HK-2 (cell line): ENCODE results near the gene BABAM2.

Source experiments
- DNase-seq: peaks from one replicate; pipeline ENCODE4 v3.0.0-alpha.2; 2018; ENCODE audit not compliant: unreplicated experiment

The BABAM2 gene

DNA sequence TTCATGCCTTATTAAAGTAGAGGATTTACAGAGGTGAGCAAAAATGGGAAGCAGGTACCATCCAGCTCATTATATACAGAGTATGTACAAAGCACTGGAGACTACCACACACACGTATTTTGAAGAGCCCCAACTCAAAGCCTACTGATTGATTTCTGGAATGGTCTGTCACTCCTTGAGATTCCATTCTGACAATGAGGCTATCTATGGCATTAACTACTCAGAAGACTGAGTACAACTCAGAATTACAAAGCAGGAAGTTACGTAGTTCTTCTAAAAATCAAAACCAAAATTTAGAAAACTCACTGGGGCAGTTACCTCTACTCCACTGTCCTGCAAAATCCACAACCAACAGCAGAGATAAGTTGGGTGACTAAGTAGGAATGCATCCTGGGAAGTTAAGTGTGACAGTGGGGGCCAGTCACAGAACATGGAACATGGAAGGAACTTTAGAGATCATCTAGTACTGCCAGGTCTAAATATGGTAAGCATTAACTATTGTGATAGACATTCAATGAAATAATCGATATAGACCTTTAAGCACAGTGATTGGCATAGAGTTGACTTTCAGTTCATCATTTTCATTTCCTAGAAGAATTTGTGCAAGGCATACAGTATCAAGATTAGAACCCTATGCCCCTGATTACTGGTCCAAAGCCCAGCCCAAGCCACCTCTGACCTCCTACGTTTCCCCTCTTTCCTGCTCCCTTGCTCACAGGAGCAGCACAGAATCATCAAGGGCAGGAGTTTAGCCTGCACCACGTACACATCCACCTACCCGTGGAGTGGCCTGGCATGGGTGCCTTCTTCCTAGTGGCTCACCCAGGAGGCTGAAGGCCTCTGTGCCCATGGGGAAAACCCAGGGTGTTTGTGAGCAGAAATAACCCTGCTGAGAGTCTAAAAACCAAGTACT lies 422.0 kb downstream of the BABAM2 start:
- no peak for DNase-seq

DNA sequence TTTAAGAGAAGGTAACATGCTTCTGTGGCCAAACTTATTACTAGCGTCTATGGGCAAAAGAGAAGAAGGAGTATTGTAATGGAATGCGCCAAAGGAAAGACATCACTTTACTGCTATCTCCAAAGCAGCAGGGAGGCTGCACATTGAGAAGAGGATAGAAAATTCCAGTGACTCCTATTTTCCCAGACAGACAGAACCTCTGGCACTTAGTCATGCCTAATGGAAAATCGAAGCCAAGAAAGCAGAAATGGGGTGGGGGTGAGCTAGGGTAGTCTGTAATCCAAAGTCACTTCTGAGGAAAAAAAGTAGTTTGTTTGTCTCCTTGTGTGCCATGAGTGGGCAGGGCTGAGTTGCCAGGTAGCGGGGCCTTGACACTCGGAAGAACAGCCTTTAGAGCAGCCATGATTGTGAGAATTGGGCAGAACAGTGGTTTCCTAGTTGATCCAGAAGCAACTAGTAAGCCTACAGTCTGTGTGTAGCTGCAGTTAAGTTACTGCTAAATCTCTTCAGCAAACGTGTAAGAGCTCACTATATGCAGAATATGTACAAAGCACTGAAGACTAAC lies 422.8 kb downstream of the BABAM2 start:
- DNase-seq: no peak

DNA sequence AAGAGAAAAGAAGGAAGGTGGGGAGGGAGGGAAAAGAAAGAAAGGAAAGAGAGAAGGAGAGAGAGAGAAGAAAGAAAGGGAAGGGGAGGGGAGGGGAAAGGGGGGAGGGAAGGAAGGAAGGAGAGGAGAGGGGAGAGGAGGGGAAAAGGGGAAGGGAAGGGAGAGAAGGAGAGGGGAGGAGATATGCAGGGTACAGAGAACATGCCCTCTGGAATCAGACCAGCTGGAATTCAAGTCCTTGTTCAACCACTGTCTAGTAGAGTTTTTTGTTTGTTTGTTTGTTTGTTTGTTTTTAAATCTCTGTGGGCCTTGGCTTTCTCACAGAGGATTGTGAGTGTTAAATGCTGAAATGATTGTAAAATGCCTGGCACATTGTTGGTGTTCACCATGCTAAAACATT lies 424.4 kb downstream of the BABAM2 start:
- DNase-seq: no peak

DNA sequence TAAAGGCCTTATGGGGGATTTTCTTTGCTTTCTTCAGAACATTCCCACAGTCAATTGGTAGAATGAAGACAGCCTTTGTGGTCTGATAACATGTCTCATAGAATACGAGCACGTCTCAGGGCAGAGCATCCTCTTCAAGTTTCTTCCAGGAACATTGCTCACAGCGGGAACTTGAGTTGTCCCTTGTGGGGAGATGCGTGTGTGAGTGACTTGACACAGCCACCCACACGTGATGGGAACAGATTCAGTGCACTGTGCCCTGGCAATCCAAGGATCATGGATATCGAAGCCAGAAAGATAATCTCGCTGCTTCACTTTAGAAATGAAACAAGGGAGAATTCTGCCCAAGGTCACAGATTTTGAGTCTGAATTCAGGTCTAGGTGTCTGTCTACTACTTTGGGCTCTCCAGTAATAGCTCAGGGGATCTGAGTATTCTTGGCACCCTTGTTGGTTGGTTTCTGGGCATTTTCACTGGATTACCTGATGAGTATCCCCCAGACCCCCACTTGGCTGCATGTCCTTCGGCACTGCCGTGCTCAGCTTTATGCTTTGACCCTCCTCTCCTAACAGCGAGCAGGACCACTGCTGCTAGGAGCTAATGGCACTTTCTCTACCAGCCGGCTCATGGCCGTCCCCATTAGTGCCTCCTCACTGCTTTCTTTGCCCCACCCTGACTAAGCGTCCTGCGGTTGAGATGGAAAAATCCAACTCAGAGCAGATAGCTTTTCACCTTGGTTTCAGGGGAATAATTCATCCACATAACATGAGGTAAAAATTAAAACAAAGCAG lies 426.2 kb downstream of the BABAM2 start:
- no peak for DNase-seq

DNA sequence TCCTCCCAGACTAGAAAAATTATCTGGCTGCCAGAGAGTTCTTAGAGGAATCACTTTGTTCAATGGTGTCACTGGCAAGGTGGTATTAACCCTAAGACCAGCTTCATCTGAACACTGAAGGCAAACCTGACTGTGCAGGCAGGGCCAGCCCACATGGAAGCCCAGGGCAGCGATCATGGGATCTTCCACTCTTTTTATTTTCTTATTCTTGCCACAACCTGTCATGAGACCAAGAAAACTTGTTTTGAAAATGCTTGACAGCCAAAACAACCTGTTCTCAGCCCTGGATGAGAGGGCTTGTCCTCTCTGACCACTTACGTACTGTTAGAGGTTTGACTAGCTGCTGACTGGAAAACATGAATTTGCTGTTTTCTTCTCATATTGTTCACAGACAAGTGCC lies 426.9 kb downstream of the BABAM2 start:
- no peak for DNase-seq

DNA sequence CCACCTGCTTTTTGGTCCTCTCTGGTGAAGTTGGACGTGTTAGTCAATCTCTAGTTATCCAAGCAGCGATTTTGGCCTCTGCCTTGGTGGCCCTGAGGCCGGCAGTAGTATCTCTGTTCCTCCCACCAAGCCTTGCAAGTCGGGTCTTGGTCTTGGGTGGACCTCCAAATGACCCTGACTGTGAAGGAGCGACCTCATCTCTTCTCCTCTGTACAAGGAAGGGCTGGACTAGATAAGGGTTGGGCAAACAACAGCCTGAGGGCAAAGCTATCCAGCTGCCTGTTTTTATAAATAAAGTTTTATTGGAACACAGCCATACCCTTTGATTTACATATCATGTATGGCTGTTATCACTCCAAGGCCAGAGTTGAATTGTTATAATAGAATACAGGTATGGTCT lies 427.5 kb downstream of the BABAM2 start:
- DNase-seq: no peak

DNA sequence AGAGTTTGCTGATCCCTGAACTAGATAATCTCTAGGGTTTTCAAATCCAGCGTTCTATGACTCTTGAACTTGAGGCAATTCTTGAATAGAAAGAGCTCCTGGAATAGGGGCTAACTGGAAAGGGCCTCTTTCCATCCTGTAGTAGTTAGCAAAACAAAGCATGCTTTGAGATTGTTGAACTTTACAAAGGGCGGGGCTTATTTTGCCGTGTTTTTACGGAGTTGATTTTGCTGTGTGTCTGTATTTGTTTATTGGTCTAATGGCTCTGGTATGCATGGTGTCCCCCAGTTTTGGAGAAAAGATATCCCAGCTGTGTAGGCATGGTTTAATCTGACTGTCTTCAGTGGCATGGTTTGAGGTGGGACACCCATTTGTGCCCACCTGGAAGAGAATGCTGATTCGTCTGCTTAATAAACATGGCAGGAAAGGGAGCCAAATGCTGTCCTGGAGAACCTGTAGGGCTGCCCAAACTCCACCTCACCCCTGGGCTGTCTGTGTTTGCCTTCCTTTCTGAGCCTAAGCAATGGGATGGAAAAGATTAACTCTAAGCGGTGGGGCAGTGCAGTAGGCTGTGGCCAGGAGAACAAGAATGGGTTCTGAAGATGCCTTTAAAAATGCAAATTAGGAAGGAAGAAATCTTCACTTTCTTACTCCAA lies 428.1 kb downstream of the BABAM2 start:
- DNase-seq: no peak

DNA sequence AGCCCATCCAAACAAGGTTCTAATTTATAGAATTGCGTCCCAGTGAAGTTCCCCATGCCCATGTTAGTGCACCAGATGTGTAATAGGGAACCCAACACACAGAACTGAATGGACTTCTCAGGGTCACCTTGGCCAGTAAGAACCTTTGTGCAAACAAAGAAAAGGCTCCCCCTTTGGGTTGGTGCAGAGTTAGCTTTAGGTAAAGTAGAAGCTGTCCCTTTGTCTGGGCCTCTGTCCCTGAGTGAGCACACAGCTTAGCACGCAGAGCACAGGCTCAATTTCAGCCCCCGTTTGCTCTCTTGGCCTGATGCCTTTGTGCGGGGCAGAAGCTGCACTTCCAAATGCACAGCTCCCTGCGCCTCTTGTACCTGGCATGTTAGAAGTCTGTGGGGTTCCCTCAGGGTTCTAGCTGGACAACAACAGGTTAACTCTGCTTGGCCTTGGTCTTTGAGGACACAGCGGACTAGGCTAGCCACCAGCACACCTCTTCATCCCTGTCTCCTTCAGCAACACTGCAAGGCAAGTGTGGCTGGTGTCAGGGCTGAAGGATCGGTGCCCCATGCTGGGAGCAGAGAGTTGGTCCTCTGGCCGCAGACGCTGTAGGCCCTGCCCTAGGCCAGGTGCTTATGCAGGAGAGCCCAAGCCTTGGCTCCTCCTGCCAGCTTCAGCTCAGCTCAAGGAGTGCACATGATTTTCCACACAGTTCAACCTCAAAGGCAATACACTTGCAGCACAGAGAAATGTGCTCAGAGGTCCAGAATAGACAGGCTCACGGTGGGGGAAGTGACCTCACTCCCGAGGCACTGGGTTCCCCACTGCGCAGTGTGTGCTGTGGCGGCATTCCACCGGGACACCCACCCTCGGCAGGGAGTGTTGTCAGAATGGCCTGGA lies 428.8 kb downstream of the BABAM2 start:
- no peak for DNase-seq

DNA sequence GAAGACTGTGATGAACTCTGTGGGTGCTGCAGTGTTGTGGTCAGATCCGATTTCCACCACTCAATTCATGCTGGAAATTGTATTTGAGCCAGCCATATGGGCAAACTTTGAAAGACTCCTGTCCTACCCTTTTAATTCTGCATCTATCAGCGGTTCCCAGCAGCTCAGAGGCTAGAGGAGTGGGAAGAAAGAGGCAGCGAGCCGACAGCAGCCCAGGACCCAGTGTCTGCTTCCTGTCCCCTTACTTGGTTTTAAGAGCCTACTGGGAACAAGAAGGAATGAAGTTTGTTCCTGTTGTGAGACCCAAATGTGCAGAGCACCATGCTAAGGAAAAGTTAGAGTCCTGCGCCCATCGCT lies 429.5 kb downstream of the BABAM2 start:
- no peak for DNase-seq

DNA sequence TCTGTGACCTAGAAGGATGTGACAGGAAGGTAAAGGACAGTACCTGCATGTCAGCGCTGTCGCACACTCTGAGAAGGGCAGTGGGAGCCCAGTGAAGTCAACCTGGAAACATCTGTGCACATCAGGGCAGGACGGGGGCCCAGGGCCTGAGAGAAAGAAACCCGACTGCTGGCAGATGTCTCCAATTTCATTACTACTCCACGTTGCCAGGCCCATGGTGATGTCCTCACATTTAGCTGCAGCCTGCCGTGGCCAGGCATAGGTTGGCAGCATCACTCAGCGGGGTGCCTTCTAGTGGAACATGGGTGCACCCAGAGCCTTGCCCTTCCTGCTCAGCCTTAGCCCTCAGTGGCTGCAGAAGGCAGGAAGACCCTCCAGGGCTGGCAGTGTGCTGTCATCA lies 429.8 kb downstream of the BABAM2 start:
- no peak for DNase-seq

DNA sequence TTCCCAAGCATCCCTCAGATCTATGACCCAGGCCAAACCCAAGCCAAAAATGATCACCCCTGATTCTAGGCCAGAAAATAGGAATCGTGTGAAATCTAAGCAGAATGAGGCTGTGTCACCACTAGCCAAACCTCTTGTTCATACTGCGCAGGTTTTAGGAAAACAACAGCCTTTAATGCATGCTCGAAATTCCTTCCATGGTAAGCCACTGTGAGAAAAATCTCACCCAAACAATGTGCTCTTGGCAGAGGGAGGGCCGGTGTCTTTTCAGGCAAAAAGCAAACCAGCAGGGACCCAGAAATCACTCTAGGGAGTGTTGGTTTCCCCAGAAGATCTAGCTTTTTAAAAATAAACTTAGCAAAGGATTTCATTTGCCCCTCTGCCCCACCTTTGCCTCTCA lies 430.9 kb downstream of the BABAM2 start:
- DNase-seq: no peak

DNA sequence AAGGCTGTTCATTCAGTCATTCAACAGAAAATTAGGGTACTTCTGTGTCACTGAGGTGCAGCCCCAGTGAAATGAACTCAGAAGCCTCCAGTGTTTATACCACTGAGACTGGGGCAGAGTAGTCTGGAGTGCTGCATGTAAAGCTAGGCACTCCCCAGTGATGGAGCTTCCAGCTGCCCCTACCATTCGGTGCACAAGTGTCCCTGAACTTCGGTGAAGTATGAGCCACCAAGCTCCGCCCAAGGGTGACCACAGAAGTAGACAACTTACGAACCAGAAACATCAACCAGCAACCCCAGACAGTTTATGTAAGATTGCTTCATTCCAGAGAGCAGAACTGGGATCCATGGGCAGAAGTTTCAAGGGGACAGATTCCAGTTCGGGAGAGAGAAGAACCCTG lies 431.5 kb downstream of the BABAM2 start:
- DNase-seq: no peak

DNA sequence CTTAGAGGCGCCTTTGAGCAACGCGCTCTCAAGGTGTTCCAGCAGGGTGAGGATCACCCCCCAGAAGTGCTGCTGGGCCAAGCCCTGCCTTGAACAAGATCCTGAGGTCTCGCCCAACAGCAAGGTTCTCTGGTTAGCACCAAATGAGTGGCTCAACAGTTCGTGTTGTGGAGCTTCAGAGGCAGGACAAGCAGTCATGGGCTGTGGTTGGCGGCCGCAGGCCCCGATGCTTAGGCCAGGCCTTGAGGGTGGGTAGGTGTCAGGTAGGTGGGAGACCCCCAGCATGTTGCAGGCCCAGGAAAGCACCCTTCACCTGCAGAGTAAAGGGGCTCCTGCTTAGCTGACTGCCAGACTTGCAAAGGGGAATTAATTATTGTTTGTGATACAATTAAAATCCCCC lies 431.9 kb downstream of the BABAM2 start:
- DNase-seq: no peak

DNA sequence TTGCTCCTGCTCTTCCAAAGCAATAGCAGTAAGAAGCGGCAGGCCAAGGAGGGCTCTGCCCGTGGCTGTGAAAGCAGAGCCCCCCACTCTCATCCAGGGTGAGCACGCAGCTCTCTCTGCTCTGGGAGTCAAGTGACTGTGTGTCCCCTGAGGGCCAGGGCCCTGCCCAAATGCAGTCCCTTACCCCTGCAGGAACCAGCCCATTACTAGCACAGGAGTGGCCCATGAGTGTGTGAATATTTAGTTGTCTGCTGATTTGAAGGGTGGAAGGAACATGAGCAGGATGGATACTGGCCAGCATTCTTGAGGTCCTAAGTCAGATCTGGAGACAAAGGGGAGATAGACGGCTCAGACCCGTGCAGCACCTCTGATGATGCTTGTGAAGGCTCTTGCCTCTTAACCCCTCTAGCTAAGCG lies 432.5 kb downstream of the BABAM2 start:
- DNase-seq: no peak

DNA sequence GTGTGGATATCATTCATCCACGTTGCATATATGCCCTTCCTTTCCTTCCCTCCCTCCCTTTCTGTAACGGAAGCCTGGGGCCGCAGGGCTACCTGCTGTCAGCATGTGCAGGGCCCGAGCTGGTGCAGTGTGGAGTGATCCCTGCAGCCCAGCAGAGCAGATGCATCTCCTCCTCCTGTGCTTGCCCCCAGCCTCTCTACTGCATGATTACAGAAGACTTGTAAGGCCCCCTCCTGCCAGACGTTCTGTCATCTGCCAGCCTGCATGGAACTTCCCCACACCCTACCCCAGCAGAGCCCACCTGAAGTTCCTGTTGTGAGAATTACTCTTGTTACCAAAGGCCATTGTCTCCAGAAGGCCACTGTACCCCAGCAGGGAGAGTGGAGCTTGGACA lies 434.6 kb downstream of the BABAM2 start:
- DNase-seq: no peak

DNA sequence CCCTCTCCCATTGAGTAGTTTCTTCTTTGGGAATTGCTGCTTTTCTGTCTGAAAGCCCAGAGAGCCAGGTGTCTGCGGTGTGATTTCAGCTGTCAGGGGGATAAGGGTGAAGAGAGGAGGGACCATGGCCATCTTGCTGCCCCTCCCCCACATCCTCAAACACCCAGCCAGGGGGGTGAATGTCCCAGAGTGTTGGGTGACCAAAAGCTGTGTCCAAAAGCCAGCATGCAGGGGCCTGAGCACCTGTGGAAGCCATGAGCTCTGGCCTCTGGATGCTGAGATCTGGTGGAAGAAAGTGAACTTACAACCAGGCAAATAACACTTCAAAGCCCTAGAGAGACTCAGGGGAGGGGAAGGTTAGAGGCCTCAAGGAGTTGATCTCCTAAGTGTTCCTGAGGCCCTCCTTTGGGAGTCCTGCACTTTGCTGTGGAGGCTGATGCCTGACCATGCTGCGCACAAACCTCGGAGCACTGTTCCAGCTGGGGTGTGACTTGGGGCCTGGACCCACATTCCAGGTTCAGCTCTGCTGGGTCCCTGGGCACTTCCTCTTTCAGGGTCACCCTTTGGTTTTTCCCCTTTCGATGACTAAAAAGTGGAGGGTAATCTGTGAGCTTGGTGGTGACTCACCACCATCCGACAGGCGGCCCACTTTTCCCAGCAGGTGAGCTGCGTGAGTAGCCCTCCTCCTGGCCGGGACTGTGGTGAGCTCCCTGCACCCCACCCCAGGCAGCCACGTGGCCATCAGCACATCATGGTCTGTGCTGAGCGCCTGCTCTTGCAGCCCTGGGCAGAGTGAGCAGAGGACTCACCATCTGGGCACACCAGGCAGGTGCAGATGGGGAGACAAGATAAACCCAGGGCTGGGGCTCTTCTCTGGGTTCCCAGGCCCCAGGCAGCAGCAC lies 435.3 kb downstream of the BABAM2 start:
- DNase-seq: peak; percentile 92

DNA sequence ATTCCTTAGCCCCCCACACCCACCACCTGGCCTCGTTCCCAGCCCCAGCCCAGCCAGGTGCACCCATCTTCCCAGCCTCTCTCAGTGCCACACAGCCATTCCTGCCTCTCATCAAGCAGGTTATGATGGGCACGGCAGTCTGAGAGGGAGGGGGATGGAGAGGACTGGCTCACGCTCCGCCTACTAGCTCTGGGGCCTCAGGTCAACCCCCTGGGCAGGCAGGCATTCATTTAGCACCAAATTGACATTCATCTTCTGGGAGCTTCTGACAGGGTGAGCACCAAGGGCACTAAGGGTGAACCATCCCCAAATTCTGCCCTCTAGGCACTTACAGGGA lies 435.9 kb downstream of the BABAM2 start:
- no peak for DNase-seq

DNA sequence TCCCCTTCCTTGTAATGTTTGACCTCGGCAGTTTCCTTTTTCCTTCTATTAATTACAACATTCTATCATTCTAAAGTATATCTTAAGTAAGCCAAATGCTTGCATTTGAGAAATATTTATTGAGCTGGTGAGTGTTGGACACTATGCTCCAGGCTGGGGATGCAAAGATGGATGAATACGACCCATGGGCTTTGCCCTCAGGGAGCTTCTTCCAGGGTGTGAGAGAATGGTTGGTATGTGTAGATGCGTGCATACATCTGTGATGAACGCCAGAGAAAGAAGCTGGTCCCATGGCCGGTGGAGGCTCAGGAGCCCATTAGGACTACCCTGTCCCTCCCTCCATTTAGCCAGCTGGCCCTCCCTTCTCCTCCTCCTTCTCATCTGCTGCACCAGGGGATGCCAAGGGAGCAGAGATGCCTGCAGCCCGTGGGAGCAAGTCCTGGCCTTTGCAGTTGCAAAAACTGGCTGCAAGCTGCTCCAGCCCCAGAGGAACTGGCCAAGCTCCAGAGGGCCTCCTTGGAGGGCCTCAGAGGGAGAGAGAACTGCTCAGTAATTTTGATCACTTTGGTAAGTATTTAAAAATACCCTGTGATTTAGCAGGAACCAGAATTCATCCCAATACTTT lies 436.5 kb downstream of the BABAM2 start:
- no peak for DNase-seq

DNA sequence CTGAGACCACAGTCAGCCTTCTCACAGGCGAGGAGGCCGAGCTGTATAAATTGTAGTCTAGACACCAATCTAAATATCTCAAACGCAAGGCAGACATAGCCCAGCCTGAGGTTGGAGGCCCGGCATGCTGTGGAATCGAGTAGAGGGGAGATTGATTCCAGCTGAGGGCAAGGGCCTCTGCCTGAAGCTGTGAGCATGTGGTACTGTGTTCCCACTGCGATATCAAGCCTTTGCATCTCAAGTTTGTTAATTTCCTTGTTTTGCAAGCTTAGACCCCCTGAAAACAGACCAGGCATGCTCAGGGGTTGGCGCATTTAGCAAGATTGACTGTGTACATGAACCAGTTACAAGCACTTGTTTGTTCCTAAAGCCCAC lies 437.0 kb downstream of the BABAM2 start:
- DNase-seq: no peak
